Osteoblast (primary cell): Measurements from ENCODE around the gene SAMD9. TPM values are rescaled to one million over a fixed set of nuclear protein-coding genes. Genes with fewer than 3 reads are reported as not detected.

ENCODE experiments used
- DNase-seq: peaks from one replicate; pipeline ENCODE4 v3.0.0; 2011; ENCODE audit warnings: low spot score, mixed read lengths; ENCODE audit not compliant: insufficient read length; ENCODE audit errors: missing footprints
- H2AFZ ChIP-seq: 2 replicates; pipeline ENCODE4 v1.6.0; 2011; ENCODE audit warnings: mild to moderate bottlenecking, low read length
- H3K27ac ChIP-seq: 2 replicates; pipeline ENCODE4 v1.5.1; 2011; ENCODE audit warnings: mild to moderate bottlenecking, low read depth, low read length, moderate library complexity
- H3K27me3 ChIP-seq: 2 replicates; pipeline ENCODE4 v1.6.0; 2012; ENCODE audit warnings: mild to moderate bottlenecking, control low read depth, inconsistent platforms, low read length, moderate library complexity; ENCODE audit not compliant: insufficient read depth
- H3K36me3 ChIP-seq: 2 replicates; pipeline ENCODE4 v1.5.1; 2011; ENCODE audit warnings: mild to moderate bottlenecking, low read length, control low read depth, moderate library complexity; ENCODE audit not compliant: insufficient read depth
- H3K4me1 ChIP-seq: 2 replicates; pipeline ENCODE4 v1.5.1; 2011; ENCODE audit warnings: mild to moderate bottlenecking, low read length, control low read depth, moderate library complexity; ENCODE audit not compliant: insufficient read depth
- H3K4me2 ChIP-seq: 2 replicates; pipeline ENCODE4 v1.6.0; 2011; ENCODE audit warnings: mild to moderate bottlenecking, low read length; ENCODE audit not compliant: insufficient read depth
- H3K4me3 ChIP-seq: fragments of 200-600 bp; sonication (generic); 3 replicates; pipeline ENCODE4 v1.5.1; 2012; ENCODE audit warnings: mild to moderate bottlenecking, low read length, inconsistent platforms; ENCODE audit not compliant: insufficient read depth
- H3K79me2 ChIP-seq: 2 replicates; pipeline ENCODE4 v1.6.0; 2012; ENCODE audit warnings: mild to moderate bottlenecking, low read length, control low read depth, inconsistent platforms; ENCODE audit not compliant: insufficient read depth
- H3K9me3 ChIP-seq: 2 replicates; pipeline ENCODE4 v1.5.1; 2011; ENCODE audit warnings: low read depth, low read length, control low read depth
- H4K20me1 ChIP-seq: 2 replicates; pipeline ENCODE4 v1.6.0; 2012; ENCODE audit warnings: mild to moderate bottlenecking, low read length, control low read depth; ENCODE audit not compliant: insufficient read depth
- total RNA-seq: library from RNA; depleted of rRNA; stranded (reverse); fragments of >200 nt; gene quantifications from 2 replicates; pipeline ENCODE4 v1.2.3, GENCODE V29; 2012
- TF ChIP-seq, protein P1 (sequence below): IDR thresholded peaks from 2 replicates; pipeline ENCODE4 v1.5.1; 2011; ENCODE audit warnings: mild to moderate bottlenecking, low read depth, low read length, moderate library complexity; ENCODE audit errors: extremely low read depth

The SAMD9 gene
- total RNA-seq, 1 donor, result 29.3 TPM

DNA sequence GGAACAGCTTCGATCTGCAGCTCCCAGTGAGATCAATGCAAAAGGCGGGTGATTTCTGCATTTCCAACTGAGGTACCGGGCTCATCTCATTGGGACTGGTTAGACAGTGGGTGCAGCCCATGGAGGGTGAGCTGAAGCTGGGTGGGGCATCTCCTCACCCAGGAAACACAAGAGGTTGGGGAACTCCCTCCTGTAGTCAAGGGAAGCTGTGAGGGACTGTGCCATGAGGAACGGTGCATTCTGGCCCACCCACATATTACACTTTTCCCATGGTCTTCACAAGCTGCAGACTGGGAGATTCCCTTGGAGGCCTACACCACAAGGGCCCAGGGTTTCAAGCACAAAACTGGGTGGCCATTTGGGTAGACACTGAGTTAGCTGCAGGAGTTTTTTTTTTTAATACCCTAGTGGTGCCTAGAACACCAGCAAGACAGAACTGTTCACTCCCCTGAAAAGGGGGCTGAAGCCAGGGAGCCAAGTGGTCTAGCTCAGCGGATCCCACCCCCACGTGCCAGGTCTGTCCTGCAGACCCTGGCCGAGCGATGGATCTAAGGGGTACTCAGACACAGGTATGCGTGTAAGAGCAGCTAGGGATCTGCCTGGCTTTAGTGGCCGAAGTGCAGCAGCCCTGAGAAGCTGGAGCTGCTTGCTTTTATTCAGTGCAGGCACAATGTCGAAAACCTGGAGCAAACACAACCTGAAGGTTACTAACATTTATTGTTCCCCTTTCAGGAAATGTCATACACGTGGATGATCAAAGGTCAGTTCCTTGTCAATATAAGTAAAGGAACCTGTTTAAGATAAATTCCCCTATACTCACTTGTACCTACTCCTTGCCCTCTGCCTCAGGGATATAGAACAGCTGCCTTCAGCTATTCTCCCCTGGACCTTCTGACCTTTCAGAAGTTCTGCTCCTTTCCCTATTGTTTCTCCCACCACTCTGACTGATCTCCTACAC is 3.1 kb upstream of the SAMD9 start:
- TF ChIP-seq, protein P1, sequence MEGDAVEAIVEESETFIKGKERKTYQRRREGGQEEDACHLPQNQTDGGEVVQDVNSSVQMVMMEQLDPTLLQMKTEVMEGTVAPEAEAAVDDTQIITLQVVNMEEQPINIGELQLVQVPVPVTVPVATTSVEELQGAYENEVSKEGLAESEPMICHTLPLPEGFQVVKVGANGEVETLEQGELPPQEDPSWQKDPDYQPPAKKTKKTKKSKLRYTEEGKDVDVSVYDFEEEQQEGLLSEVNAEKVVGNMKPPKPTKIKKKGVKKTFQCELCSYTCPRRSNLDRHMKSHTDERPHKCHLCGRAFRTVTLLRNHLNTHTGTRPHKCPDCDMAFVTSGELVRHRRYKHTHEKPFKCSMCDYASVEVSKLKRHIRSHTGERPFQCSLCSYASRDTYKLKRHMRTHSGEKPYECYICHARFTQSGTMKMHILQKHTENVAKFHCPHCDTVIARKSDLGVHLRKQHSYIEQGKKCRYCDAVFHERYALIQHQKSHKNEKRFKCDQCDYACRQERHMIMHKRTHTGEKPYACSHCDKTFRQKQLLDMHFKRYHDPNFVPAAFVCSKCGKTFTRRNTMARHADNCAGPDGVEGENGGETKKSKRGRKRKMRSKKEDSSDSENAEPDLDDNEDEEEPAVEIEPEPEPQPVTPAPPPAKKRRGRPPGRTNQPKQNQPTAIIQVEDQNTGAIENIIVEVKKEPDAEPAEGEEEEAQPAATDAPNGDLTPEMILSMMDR, result no peak
- Histone ChIP-seq H3K4me2 (no peak overlapping the region), H2AFZ (no peak overlapping the region), H3K9me3 (no peaks in the 10 kb centered on the region), H3K27me3 (no peaks in the 10 kb centered on the region), H3K4me1 (peaks cover 18% of the 10 kb centered on the region), H3K79me2 (peaks cover 3% of the 10 kb centered on the region), H3K27ac (no peak overlapping the region), H3K36me3 (no peaks in the 10 kb centered on the region), H4K20me1 (no peaks in the 10 kb centered on the region), H3K4me3 (no peak overlapping the region)
- DNase-seq, result no peak

- H3K79me2 ChIP-seq, result peaks cover 9% of the 10 kb centered on the region
- no peaks in the 10 kb centered on the region for H3K36me3 ChIP-seq
- H3K4me3 ChIP-seq, result no peak overlapping the region
- H4K20me1 ChIP-seq, result no peaks in the 10 kb centered on the region
- no peaks in the 10 kb centered on the region for H3K27me3 ChIP-seq
- no peak for DNase-seq
- no peak overlapping the region for H3K4me2 ChIP-seq
- TF ChIP-seq, protein P1, result no peak
- no peaks in the 10 kb centered on the region for H3K9me3 ChIP-seq
- peaks cover 27% of the 10 kb centered on the region for H3K4me1 ChIP-seq
- H3K27ac ChIP-seq, result no peak overlapping the region
- peak overlapping the region; percentile 70 for H2AFZ ChIP-seq
Observed at GRCh38 chr7:93119191-93119905, 1.6 kb upstream of the SAMD9 start.

- DNase-seq, result no peak
- no peak overlapping the region for H2AFZ ChIP-seq
- H3K27ac ChIP-seq, result peak overlapping the region; percentile 75
- H3K79me2 ChIP-seq, result peaks cover 9% of the 10 kb centered on the region
- H3K4me2 ChIP-seq, result peak overlapping the region; percentile 80
- no peaks in the 10 kb centered on the region for H3K27me3 ChIP-seq
- H3K36me3 ChIP-seq, result no peaks in the 10 kb centered on the region
- TF ChIP-seq, protein P1, result no peak
- peaks cover 27% of the 10 kb centered on the region for H3K4me1 ChIP-seq
- H3K9me3 ChIP-seq, result no peaks in the 10 kb centered on the region
- H3K4me3 ChIP-seq, result peak overlapping the region; percentile 68
- H4K20me1 ChIP-seq, result no peaks in the 10 kb centered on the region
Observed at GRCh38 chr7:93117327-93117726, 452 bp downstream of the SAMD9 start.

GRCh38 chr7:93115796-93116195 is 2.0 kb downstream of the SAMD9 start:
- Histone ChIP-seq H2AFZ (peak overlapping the region; percentile 45), H3K36me3 (no peaks in the 10 kb centered on the region), H4K20me1 (no peaks in the 10 kb centered on the region), H3K27me3 (no peaks in the 10 kb centered on the region), H3K9me3 (no peaks in the 10 kb centered on the region), H3K27ac (peak overlapping the region; percentile 75), H3K4me1 (peaks cover 27% of the 10 kb centered on the region), H3K4me2 (peak overlapping the region; percentile 71), H3K4me3 (peak overlapping the region; percentile 52), H3K79me2 (peaks cover 9% of the 10 kb centered on the region)
- peak; percentile 81 for DNase-seq
- TF ChIP-seq, protein P1, result no peak
